ENCODE data around the gene NEDD9.

NEDD9 gene

DNA sequence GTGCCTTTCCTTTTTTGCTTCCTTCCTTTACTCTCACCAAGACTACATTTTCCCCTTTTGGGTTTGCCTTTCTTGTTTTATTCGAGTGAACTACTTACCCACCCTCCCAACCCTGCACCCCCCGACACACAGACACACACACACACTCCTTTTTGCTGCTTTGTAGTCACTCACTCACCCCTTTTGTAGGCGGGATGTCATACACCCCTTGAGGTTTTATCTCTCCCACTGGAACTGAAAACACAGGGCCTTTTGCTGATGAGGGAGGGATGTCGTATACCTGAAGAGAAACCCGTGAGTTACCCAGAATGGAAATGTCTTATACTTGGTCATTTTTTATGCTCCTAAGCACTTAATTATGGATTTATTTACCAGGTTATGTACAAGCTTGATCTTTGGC, 40.3 kb downstream of the NEDD9 start:
- Histone ChIP-seq H3K27ac (ENCODE audit: low read depth, low read length, poor library complexity, severe bottlenecking) (no peak overlapping the region), H3K9me3 (ENCODE audit: low read length) (no peaks in the 10 kb centered on the region), H3K4me3 (ENCODE audit: low read depth, low read length, poor library complexity, severe bottlenecking) (no peak overlapping the region), H3K27me3 (ENCODE audit: insufficient read depth, low read length) (no peaks in the 10 kb centered on the region), H3K9ac (ENCODE audit: low read length) (no peak overlapping the region), H3K4me2 (ENCODE audit: low read length) (no peak overlapping the region), H3K4me1 (ENCODE audit: insufficient read depth, low read length, severe bottlenecking) (no peaks in the 10 kb centered on the region), H3K36me3 (ENCODE audit: insufficient read depth, low read length) (peaks cover 41% of the 10 kb centered on the region), H3F3A (ENCODE audit: insufficient read depth, low read length) (no peaks in the 10 kb centered on the region), H4K20me1 (ENCODE audit: insufficient read depth, low read length) (no peaks in the 10 kb centered on the region), H2AFZ (ENCODE audit: low read length) (no peak overlapping the region), H3K79me2 (ENCODE audit: insufficient read depth, low read length) (no peaks in the 10 kb centered on the region), H3K9me2 (ENCODE audit: low read depth, low read length) (no peaks in the 10 kb centered on the region)
- TF ChIP-seq EZH2 (IDR thresholded peaks at IDR 0.05; ENCODE audit: borderline replicate concordance, low read length), result no peak
- TF ChIP-seq, protein P1, sequence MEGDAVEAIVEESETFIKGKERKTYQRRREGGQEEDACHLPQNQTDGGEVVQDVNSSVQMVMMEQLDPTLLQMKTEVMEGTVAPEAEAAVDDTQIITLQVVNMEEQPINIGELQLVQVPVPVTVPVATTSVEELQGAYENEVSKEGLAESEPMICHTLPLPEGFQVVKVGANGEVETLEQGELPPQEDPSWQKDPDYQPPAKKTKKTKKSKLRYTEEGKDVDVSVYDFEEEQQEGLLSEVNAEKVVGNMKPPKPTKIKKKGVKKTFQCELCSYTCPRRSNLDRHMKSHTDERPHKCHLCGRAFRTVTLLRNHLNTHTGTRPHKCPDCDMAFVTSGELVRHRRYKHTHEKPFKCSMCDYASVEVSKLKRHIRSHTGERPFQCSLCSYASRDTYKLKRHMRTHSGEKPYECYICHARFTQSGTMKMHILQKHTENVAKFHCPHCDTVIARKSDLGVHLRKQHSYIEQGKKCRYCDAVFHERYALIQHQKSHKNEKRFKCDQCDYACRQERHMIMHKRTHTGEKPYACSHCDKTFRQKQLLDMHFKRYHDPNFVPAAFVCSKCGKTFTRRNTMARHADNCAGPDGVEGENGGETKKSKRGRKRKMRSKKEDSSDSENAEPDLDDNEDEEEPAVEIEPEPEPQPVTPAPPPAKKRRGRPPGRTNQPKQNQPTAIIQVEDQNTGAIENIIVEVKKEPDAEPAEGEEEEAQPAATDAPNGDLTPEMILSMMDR (IDR thresholded peaks at IDR 0.05; ENCODE audit: low read length), result no peak

DNA sequence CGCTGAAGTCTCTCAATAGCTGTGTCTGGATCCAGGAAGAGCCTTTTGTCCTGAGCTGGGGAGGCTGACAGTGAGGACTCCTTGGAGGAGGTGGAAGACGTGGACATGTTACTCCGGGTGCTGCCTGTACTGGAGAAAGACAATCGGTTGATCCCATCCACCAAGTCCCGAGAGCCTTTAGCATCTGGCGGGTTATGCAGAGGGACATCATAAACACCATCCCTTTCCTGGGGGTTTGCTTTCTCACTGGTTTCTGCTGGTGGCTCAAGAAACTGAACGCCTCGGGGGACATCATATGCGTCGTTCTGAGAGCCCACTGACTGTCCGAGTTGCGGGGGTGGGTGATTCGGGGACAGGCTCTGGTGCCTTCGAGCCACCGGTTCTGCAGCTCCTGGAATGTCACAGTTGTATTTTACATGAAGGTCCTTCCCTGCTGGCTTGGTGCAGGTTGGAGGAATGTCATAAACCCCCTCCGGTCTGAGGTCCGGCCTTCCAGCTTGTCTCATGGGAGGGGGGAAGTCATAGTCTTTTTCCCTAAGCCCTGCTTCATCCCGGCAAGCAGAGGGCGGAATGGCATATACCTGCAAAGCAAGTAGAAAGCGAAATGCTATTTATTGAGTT, 41.7 kb downstream of the NEDD9 start:
- peaks cover 46% of the 10 kb centered on the region for H3K36me3 ChIP-seq (ENCODE audit: insufficient read depth, low read length)
- H3F3A ChIP-seq (ENCODE audit: insufficient read depth, low read length), result no peaks in the 10 kb centered on the region
- no peaks in the 10 kb centered on the region for H3K9me3 ChIP-seq (ENCODE audit: low read length)
- H3K4me1 ChIP-seq (ENCODE audit: insufficient read depth, low read length, severe bottlenecking), result no peaks in the 10 kb centered on the region
- H3K27ac ChIP-seq (ENCODE audit: low read depth, low read length, poor library complexity, severe bottlenecking), result no peak overlapping the region
- no peak overlapping the region for H3K4me3 ChIP-seq (ENCODE audit: low read depth, low read length, poor library complexity, severe bottlenecking)
- TF ChIP-seq, protein P1 (IDR thresholded peaks at IDR 0.05; ENCODE audit: low read length), result no peak
- TF ChIP-seq EZH2 (IDR thresholded peaks at IDR 0.05; ENCODE audit: borderline replicate concordance, low read length), result no peak
- no peak overlapping the region for H3K4me2 ChIP-seq (ENCODE audit: low read length)
- no peak overlapping the region for H3K9ac ChIP-seq (ENCODE audit: low read length)
- no peak overlapping the region for H2AFZ ChIP-seq (ENCODE audit: low read length)
- no peaks in the 10 kb centered on the region for H3K9me2 ChIP-seq (ENCODE audit: low read depth, low read length)
- no peaks in the 10 kb centered on the region for H3K27me3 ChIP-seq (ENCODE audit: insufficient read depth, low read length)
- no peaks in the 10 kb centered on the region for H3K79me2 ChIP-seq (ENCODE audit: insufficient read depth, low read length)
- H4K20me1 ChIP-seq (ENCODE audit: insufficient read depth, low read length), result no peaks in the 10 kb centered on the region

DNA sequence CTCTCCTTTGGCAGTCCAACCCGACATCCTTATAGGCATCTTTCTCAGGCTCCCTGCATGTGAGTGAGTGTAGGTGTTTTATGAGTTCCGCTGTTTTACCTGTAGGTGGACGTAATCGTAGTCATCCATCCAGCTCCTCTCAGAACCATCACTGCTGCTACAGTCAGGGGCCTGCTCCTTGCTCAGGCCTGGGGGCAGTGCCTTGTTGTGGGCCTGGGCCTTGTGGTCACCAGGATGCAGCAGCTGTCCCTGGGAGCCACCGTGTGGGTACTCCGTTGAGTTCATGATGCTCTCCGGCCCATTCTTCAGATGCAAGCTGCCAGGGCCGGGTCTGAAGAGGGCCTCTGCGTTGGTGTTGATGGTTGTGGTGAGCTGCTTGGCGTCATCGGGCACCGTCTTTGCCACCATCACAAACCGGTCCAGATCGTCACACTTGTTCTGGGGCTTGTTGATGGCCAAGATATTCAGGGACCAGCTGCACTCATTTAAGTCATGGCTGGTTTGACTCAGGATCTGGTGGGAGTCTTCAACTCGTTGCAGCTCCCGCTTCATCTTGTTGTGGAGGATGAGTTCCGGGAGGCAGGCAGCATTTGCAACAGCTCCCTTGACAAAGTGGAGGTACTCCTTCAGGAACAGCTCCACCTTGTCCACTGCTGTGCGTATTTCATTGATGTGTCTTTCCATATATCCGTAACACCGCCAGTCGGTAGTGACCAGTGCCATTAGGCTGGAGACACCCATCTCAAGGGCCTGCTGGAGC, 42.4 kb downstream of the NEDD9 start:
- no peak overlapping the region for H3K4me2 ChIP-seq (ENCODE audit: low read length)
- no peak overlapping the region for H3K4me3 ChIP-seq (ENCODE audit: low read depth, low read length, poor library complexity, severe bottlenecking)
- H3K36me3 ChIP-seq (ENCODE audit: insufficient read depth, low read length), result peaks cover 53% of the 10 kb centered on the region
- H3K27me3 ChIP-seq (ENCODE audit: insufficient read depth, low read length), result no peaks in the 10 kb centered on the region
- TF ChIP-seq, protein P1 (IDR thresholded peaks at IDR 0.05; ENCODE audit: low read length), result no peak
- TF ChIP-seq EZH2 (IDR thresholded peaks at IDR 0.05; ENCODE audit: borderline replicate concordance, low read length), result no peak
- no peaks in the 10 kb centered on the region for H3K9me3 ChIP-seq (ENCODE audit: low read length)
- no peaks in the 10 kb centered on the region for H3K9me2 ChIP-seq (ENCODE audit: low read depth, low read length)
- H2AFZ ChIP-seq (ENCODE audit: low read length), result no peak overlapping the region
- no peak overlapping the region for H3K9ac ChIP-seq (ENCODE audit: low read length)
- H3K4me1 ChIP-seq (ENCODE audit: insufficient read depth, low read length, severe bottlenecking), result no peaks in the 10 kb centered on the region
- no peak overlapping the region for H3K27ac ChIP-seq (ENCODE audit: low read depth, low read length, poor library complexity, severe bottlenecking)
- H4K20me1 ChIP-seq (ENCODE audit: insufficient read depth, low read length), result no peaks in the 10 kb centered on the region
- no peaks in the 10 kb centered on the region for H3K79me2 ChIP-seq (ENCODE audit: insufficient read depth, low read length)
- H3F3A ChIP-seq (ENCODE audit: insufficient read depth, low read length), result no peaks in the 10 kb centered on the region

Data from OCI-LY1 (cell line).